ENCODE measurements around the gene HSBP1L1.

Gene HSBP1L1

GRCh38 chr18:79975985-79976680 is 11.7 kb downstream of the HSBP1L1 start:
- TF ChIP-seq CTCF (IDR thresholded peaks at IDR 0.05; ENCODE audit: low read depth, low read length): no peak
- Histone ChIP-seq H3K4me3 (ENCODE audit: low read depth, low read length) (no peak overlapping the region), H3K27ac (no peak overlapping the region), H3K36me3 (peaks cover 79% of the 10 kb centered on the region), H3K27me3 (ENCODE audit: insufficient read depth, low read depth, severe bottlenecking) (no peaks in the 10 kb centered on the region), H3K9me3 (ENCODE audit: severe bottlenecking) (no peaks in the 10 kb centered on the region)
- DNase-seq: no peak

GRCh38 chr18:79979843-79980242 is 15.4 kb downstream of the HSBP1L1 start:
- Histone ChIP-seq H3K36me3 (peaks cover 74% of the 10 kb centered on the region), H3K27me3 (ENCODE audit: insufficient read depth, low read depth, severe bottlenecking) (no peaks in the 10 kb centered on the region), H3K9me3 (ENCODE audit: severe bottlenecking) (no peaks in the 10 kb centered on the region), H3K27ac (no peak overlapping the region), H3K4me3 (ENCODE audit: low read depth, low read length) (no peak overlapping the region)
- no peak for DNase-seq
- no peak for TF ChIP-seq CTCF (IDR thresholded peaks at IDR 0.05; ENCODE audit: low read depth, low read length)

- H3K27me3 ChIP-seq (ENCODE audit: insufficient read depth, low read depth, severe bottlenecking): no peaks in the 10 kb centered on the region
- H3K27ac ChIP-seq: no peak overlapping the region
- H3K4me3 ChIP-seq (ENCODE audit: low read depth, low read length): no peak overlapping the region
- H3K36me3 ChIP-seq: peaks cover 74% of the 10 kb centered on the region
- DNase-seq: no peak
- H3K9me3 ChIP-seq (ENCODE audit: severe bottlenecking): no peaks in the 10 kb centered on the region
- no peak for TF ChIP-seq CTCF (IDR thresholded peaks at IDR 0.05; ENCODE audit: low read depth, low read length)
Measured at GRCh38 chr18:79980585-79980984, 16.1 kb downstream of the HSBP1L1 start.

- Histone ChIP-seq H3K4me3 (ENCODE audit: low read depth, low read length) (no peak overlapping the region), H3K27me3 (ENCODE audit: insufficient read depth, low read depth, severe bottlenecking) (no peaks in the 10 kb centered on the region), H3K36me3 (peaks cover 73% of the 10 kb centered on the region), H3K27ac (no peak overlapping the region), H3K9me3 (ENCODE audit: severe bottlenecking) (no peaks in the 10 kb centered on the region)
- no peak for DNase-seq
- TF ChIP-seq CTCF (IDR thresholded peaks at IDR 0.05; ENCODE audit: low read depth, low read length): no peak
Measured at GRCh38 chr18:79982736-79983135, 18.3 kb downstream of the HSBP1L1 start.

GRCh38 chr18:79983253-79983652 is 18.8 kb downstream of the HSBP1L1 start:
- Histone ChIP-seq H3K36me3 (peaks cover 68% of the 10 kb centered on the region), H3K27ac (no peak overlapping the region), H3K4me3 (ENCODE audit: low read depth, low read length) (no peak overlapping the region), H3K27me3 (ENCODE audit: insufficient read depth, low read depth, severe bottlenecking) (no peaks in the 10 kb centered on the region), H3K9me3 (ENCODE audit: severe bottlenecking) (no peaks in the 10 kb centered on the region)
- no peak for DNase-seq
- no peak for TF ChIP-seq CTCF (IDR thresholded peaks at IDR 0.05; ENCODE audit: low read depth, low read length)

- TF ChIP-seq CTCF (IDR thresholded peaks at IDR 0.05; ENCODE audit: low read depth, low read length): no peak
- Histone ChIP-seq H3K36me3 (peaks cover 68% of the 10 kb centered on the region), H3K27ac (no peak overlapping the region), H3K4me3 (ENCODE audit: low read depth, low read length) (no peak overlapping the region), H3K27me3 (ENCODE audit: insufficient read depth, low read depth, severe bottlenecking) (no peaks in the 10 kb centered on the region), H3K9me3 (ENCODE audit: severe bottlenecking) (no peaks in the 10 kb centered on the region)
- no peak for DNase-seq
Measured at GRCh38 chr18:79983793-79984192, 19.4 kb downstream of the HSBP1L1 start.
